ENCODE results near the gene SHISA6.

DNA sequence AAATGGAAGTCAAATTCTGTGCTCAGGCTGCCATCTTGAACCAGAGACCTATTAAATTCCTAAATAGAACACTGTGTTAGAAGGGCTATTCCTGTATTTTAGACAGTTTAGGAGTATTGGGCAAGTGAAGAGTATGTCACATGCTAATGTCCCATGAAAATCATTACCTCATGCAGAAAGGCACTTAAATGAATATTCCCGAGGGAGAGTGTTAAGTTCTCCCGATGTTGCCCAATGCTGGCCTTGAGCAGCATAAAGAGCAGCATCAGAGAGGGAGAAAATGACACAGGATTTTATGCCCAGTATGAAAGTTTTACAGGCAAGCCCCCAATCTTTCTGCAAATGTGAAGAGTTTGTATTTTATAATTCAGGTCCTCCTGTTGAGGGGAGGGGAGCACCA, 28.2 kb upstream of the SHISA6 start:
- TF ChIP-seq, protein P1, sequence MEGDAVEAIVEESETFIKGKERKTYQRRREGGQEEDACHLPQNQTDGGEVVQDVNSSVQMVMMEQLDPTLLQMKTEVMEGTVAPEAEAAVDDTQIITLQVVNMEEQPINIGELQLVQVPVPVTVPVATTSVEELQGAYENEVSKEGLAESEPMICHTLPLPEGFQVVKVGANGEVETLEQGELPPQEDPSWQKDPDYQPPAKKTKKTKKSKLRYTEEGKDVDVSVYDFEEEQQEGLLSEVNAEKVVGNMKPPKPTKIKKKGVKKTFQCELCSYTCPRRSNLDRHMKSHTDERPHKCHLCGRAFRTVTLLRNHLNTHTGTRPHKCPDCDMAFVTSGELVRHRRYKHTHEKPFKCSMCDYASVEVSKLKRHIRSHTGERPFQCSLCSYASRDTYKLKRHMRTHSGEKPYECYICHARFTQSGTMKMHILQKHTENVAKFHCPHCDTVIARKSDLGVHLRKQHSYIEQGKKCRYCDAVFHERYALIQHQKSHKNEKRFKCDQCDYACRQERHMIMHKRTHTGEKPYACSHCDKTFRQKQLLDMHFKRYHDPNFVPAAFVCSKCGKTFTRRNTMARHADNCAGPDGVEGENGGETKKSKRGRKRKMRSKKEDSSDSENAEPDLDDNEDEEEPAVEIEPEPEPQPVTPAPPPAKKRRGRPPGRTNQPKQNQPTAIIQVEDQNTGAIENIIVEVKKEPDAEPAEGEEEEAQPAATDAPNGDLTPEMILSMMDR (conservative IDR thresholded peaks at IDR 0.05; ENCODE audit: low read length), result no peak
- TF ChIP-seq EZH2phosphoT487 (IDR thresholded peaks at IDR 0.05; ENCODE audit: borderline replicate concordance, low read depth, low read length), result no peak
